ENCODE data around the gene AGER. TPM values are rescaled to one million over a fixed set of nuclear protein-coding genes. Genes with fewer than 3 reads are reported as not detected.

The AGER gene
- total and polyA plus RNA-seq, 9 of the 15 experiments (the other 6 are each of a cell fraction or from before 2014, with no cell fraction given) = 1.2 to 11.5 (median 4.1) TPM

- no peak for TF ChIP-seq RBM15 (IDR thresholded peaks at IDR 0.05; ENCODE audit: insufficient read depth, low read length)
- TF ChIP-seq RNF219 (CRISPR knock-in tag; IDR thresholded peaks at IDR 0.05) = peak; percentile 80; the same call in 1 of the 2 replicates
- peak in 1 of 2 experiments; percentile 59; a peak in 1 of 4 replicates for TF ChIP-seq HDAC1 (IDR thresholded peaks at IDR 0.05)
- peak; percentile 19; the same call in 1 of the 2 replicates for TF ChIP-seq ZNF175 (CRISPR knock-in tag; IDR thresholded peaks at IDR 0.05; ENCODE audit: low read depth)
- peak; percentile 84 for TF ChIP-seq HDAC2 (IDR thresholded peaks at IDR 0.05)
- TF ChIP-seq FOXK1 (CRISPR knock-in tag; IDR thresholded peaks at IDR 0.05; ENCODE audit: borderline replicate concordance) = 0 out of 2 replicates have a peak, but pooled peaks have one; percentile 67
- no peak for TF ChIP-seq ZNF584 (CRISPR knock-in tag; IDR thresholded peaks at IDR 0.05; ENCODE audit: low read depth)
- no peak for TF ChIP-seq FIP1L1 (IDR thresholded peaks at IDR 0.05; ENCODE audit: low read depth, low read length, poor library complexity, severe bottlenecking)
- TF ChIP-seq LEF1 (IDR thresholded peaks at IDR 0.05) = peak; percentile 59
- TF ChIP-seq SP2 (IDR thresholded peaks at IDR 0.05; ENCODE audit: extremely low read depth, low read depth, low read length, poor library complexity, severe bottlenecking) = peak; percentile 39
- peak; percentile 72 to 96 (median 85) for TF ChIP-seq CTCF (IDR thresholded peaks at IDR 0.05 in 2 of 3, conservative IDR thresholded peaks at IDR 0.05 in 1 of 3; ENCODE audit: insufficient read depth in 2 of 3, low read depth in 1 of 3, low read length in 3 of 3)
- no peak; the same call in 1 of the 2 replicates for TF ChIP-seq MTA2 (IDR thresholded peaks at IDR 0.05; ENCODE audit: low read depth)
- 0 out of 2 replicates have a peak, but pooled peaks have one; percentile 22 for TF ChIP-seq EGR1 (conservative IDR thresholded peaks at IDR 0.05)
- TF ChIP-seq ZNF280B (CRISPR knock-in tag; IDR thresholded peaks at IDR 0.05) = no peak
- TF ChIP-seq NBN (IDR thresholded peaks at IDR 0.05; ENCODE audit: low read depth) = peak; percentile 56; the same call in 1 of the 2 replicates
- TF ChIP-seq RAD21 (CRISPR knock-in tag; conservative IDR thresholded peaks at IDR 0.05 in 1 of 2, IDR thresholded peaks at IDR 0.05 in 1 of 2) = peak; percentile 65 to 76
- TF ChIP-seq ZNF41 (CRISPR knock-in tag; conservative IDR thresholded peaks at IDR 0.05) = 0 out of 2 replicates have a peak, but pooled peaks have one; percentile 38
- peak; percentile 15 for TF ChIP-seq ASH1L (IDR thresholded peaks at IDR 0.05; ENCODE audit: borderline replicate concordance, low read depth, partially characterized antibody)
- peak; percentile 60 for TF ChIP-seq SMAD1 (IDR thresholded peaks at IDR 0.05; ENCODE audit: low read depth, low read length, partially characterized antibody)
- peak; percentile 94 for TF ChIP-seq BRD9 (IDR thresholded peaks at IDR 0.05; ENCODE audit: low read depth, partially characterized antibody)
- TF ChIP-seq COPS2 (conservative IDR thresholded peaks at IDR 0.05) = no peak
- TF ChIP-seq POU5F1 (IDR thresholded peaks at IDR 0.05; ENCODE audit: borderline replicate concordance, low read depth, low read length, partially characterized antibody) = no peak
Observed at GRCh38 chr6:32194825-32195651, 11.0 kb upstream of the AGER start (continued).
